HG02623 (cell line): ENCODE results near the gene HESX1.

Experiments used
- ATAC-seq: cut with Tn5 transposase; IDR thresholded peaks from one replicate; pipeline ENCODE4 v1.9.1; 2021; ENCODE audit warnings: moderate library complexity; ENCODE audit not compliant: unreplicated experiment

The HESX1 gene

DNA sequence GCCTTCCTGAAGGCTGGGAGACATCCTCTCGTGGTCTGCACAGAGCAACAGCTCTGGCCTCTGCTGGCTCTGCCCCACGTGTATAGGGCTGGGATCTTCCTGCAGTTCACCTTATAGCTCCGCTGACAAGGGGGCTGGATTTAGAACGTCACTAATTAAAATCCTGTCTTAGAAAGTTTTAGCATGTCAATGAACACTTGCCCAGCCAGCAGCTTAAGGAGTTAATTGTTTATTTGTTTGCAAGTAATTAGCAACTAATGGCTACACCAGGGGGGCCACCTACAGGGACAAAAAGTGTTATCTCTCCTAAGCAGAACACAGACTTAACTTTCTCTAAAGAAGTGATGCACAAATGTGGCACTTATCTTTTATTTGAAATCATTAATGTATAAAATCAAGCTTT is at the start of gene HESX1:
Gene HESX1 (minus strand): TSS at position 84 of the 403 bp plus-strand sequence. CDS start 60 bp downstream, at position 24.
- ATAC-seq, result no peak

DNA sequence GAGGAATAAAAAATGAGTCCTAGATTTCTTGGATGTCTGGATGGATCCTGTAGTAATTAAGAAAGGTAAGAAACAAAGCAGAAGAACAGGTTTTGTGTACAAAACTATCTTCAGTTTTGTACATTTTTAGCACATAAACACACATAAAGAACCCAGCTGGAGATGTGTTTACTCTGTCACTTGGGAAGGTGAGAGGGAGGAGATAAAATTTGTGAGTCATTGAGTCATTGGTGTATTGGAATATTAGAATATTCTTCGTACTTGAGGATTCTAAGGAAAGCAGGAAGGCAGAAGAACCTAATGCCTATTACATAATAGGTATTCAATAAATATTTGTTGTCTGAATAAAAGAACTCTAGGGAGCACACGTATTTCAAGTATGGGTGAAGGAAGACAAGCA is 45.2 kb upstream of the HESX1 start:
- ATAC-seq, result no peak

DNA sequence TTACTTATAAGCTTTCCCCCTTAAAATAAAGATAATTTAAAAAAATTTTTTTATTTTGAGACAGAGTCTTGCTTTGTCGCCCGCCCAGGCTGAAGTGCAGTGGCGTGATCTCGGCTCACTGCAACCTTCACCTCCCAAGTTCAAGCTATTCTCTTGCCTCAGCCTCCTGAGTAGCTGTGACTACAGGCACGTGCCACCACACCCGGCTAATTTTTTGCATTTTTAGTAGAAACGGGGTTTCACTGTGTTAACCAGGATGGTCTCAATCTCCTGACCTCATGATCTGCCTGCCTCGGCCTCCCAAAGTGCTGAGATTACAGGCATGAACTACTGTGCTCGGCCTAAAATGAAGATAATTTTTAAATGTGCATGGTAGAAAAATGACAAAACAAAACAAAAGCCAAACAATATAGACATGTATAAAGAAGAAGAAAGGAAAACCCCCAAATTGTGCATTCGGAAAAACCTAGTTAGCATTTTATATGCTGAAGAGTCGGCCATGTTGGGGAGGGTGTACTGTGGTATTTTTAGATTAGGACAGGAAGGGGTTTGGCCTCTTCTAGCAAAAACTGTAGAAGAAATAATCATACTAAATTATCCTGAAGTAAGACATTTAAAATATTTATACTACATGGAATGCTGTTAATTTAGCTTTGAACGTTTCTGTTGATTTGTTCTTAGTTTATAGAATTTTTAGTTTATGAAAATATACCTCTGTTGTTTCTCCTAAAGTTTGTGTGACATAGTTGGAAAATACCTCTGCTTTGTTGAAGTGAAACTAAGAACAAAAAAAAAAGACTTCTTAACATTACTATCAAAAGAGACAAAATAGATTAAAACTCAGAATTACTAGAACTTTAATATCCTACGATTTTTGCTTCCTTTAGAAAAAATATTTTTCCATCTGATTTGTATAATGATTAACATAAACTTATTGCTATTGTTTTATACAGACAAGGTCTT is 35.1 kb upstream of the HESX1 start:
- ATAC-seq, result no peak

DNA sequence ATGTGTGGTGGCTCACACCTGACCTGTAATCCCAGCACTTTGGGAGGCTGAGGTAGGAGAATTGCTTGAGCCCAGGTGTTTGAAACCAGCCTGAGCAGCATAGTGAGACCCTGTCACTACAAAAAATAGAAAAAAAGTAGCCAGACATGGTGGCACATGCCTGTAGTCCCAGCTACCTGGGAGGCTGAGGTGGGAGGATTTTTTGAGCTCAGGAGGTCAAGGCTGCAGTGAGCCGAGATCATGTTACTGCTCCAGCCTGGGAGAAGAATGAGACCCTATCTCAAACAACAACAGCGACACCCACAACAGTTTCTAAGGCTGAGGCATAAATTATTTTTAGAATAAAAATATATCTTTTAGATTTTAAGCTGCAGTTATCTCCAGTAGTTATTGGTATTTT is 34.0 kb upstream of the HESX1 start:
- ATAC-seq, result no peak

DNA sequence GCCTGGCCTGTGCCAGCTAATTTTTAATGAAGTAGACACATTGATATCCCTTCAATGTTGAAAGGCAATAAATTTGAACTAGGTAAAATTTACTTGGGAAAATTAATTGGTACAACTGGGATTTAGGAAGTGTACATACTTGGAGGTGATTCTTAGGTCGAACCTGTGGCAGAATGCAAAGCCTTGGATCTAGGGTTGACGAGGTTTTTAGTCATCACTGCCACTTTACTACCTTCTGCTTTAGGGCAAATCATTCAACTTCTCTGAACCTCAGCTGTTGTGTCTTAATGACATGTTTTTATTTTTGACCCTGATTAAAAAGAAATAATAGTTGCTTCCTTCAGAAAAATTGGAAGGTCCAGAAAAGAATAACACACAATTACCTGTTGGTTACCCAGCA is 30.2 kb upstream of the HESX1 start:
- ATAC-seq, result no peak

DNA sequence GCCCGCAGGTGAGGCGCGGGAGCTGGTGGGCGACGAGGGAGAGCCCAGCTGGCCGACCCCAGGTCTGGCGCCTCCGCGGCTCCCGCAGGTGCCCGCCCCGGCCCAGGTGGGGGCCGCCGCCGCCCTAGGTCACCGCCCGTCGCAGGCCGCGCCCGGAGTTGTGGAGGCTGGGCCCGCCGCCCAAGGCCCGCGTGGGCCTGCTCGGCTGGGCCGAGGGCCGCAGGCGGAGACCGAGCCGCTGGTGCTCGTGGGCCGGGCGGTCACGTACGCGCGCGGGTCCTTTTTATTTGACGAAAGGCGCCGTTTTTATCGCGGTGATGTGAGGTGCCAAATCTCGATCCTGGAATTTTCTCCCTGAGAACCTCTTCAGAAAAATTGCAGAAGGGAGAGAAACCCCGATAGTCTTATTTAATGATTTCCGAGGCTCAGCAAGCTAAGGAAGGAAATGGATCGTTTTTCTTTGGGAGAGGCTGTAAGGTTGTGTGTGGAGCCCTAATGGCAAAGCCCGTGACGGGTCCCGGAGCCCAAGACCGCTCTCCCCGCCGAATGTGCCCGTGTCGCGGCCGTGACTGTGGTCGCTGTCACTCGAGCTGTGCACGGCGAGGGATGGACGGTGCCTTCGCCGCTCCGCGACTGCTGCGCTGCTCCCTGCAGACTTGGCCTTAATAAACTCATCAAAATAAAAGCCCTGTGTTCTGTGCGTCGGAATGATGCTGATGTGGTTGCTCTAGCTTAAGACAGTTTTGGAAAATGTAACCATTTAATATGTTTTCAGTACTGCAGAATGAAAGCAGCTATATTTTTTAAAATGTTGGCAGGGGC is 28.4 kb upstream of the HESX1 start:
- peak; percentile 32 for ATAC-seq

DNA sequence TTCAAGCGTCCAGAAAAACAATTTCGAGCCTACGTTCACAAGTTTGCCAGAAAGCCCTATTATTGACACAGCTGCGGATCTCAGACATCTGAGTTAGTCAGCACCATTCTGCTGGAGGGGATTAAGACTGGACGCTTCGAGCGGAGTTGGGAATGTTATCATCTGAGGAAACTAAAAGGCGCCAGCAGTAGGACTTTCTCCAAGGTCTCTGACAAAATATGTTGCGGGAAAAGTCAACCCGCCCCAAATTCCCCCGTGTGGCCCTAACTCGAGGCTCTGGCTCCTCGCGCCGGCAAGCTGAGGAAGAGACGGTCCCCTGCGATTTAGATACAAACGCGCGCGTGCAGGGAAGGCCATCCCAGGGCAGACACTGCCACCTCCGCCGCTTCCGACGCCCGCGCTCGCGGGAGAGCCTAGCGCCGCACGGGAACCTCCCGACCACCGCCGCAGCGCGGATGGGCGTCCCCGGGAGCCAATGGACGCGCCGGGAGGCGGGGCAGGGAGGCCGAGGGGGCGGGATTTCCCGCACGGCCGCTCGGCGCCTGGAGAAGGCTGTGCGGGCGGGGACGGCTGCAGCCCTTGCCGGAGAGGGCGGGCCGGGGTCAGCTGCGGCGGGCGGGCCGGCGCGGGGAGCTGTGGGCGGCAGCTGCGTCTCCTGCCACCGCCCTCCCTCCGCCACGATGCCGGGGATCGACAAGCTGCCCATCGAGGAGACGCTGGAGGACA is 27.6 kb upstream of the HESX1 start, which contains the start of gene APPL1:
Gene APPL1 (plus strand): TSS at position 526 of the 726 bp plus-strand sequence. CDS start 155 bp downstream, at position 681.
- peak; percentile 91 for ATAC-seq

DNA sequence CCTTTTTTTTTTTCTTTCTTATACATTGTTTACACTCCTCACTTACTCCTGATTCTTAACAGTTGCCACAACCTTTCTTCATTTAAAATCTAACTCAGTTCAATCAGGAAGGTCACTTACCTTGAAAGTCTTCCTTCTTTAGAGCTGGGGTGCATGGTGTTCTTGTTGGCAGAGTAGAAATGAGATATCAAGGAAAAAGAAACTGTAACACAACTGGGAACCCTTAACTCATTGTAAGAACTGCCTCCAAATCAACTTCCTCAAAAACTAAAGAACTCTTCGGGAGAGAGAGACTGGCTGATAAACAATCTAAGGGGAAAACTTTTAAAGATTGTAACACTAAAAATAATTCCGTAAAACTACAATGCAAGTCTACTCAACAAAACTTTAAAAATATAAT is 26.4 kb upstream of the HESX1 start:
- no peak for ATAC-seq

DNA sequence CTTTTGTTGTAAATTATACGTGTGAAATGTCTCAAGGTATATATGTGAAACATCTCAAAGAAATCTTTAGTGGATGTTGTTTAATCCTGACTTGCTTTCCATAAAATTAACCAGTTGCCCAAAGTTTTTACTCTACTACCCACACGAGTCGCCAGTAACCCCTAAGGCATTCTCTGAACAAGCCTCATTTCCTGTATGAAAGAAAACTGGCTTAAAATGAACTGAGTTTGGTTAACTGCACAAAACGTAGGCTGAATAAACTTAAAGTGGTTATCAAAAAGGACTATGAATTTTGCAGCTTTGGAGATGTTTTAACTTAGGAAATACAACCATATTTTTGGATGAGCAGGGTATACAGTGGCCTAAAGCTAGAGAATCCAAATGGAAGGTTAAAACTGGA is 25.1 kb upstream of the HESX1 start:
- no peak for ATAC-seq

DNA sequence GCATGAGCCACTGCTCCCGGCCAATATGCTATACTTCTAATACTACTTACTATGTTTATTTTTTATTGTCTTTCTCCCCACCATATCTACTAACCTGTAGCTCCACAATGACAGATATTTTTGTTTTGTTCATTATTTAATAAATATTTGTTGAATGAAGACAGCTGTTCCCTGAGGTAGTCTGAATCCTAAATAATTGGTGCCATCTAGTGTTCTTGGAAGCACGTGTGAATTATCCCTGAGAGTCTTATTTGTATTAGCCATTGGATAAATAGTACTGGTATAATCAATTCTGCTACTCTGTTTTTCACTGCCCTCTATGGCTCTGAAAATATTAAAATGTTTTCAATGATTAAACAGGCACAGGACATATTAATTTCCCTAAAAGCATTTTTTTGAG is 22.1 kb upstream of the HESX1 start:
- no peak for ATAC-seq

DNA sequence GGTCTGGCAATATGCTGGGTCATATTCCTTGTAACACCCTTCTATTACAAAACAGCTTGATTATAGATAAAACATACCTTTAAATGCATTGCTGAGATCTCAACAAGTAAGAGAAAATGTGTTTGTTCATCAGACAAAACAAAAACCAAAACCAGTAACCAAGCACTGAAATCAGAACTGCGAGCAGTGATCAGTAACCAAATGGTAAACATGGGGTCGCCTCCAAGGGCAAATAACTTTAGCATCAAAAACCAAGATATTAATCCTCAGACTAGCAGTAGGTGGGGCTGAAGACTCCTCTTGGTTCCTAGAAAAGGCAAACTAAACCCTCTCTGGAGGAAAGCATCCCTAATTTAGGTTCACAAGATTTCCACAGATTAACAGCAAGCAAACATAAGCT is 6.6 kb upstream of the HESX1 start:
- ATAC-seq, result no peak

DNA sequence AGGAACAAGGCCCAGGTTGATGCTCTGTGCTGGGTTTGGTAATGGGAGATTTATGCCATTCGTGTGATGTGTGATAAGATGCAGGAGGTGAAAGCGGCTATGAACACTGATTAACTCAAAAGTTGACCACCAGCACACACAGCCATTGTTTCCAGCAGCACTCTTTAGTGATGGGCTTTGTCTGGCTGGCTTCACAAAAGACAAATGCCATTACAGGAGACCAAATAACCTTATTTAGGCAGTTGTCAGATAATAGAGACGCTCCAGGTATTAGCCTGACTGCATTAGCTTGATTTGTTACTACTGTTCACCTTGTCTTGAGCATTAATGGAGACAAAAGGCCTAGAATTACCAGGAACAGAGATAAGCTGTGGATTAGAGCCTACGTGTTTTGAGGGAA is 5.1 kb downstream of the HESX1 start:
- no peak for ATAC-seq

DNA sequence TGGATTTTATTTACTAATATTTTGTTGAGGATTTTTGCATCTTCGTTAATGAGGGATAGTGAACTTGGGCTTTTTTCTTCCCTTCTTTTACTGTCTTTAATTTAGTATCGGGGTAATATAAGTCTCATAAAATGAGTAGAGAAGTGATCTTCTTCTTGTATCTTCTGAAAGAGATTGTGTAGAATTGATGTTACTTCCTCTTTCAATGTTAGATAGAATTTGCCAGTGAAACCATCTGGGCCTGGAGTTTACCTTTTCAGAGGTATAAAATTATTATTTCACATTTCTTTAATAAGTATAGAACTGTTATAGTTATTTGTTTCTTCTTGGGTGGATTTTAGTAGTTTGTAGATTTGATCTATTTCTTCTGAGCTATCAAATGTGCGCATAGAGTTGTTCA is 7.8 kb downstream of the HESX1 start:
- no peak for ATAC-seq

DNA sequence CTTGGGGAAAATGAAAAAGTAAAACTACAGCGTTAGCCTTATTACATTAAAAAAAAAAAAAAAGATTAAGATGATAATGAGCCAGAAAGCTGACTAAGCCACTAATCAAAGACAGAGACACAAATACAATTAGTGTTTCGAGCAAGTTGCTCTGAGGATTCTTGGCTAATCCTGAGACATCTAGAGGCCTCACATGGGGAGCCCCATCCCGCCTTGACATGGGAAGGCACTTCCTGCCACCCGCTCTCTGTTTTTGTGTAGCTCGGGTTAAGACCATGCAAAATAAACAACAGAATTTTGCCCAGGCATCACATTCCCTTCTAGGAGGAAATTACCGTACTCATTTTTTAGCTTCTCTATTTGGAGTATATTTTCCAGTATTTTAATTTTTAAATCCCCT is 15.3 kb downstream of the HESX1 start:
- no peak for ATAC-seq

DNA sequence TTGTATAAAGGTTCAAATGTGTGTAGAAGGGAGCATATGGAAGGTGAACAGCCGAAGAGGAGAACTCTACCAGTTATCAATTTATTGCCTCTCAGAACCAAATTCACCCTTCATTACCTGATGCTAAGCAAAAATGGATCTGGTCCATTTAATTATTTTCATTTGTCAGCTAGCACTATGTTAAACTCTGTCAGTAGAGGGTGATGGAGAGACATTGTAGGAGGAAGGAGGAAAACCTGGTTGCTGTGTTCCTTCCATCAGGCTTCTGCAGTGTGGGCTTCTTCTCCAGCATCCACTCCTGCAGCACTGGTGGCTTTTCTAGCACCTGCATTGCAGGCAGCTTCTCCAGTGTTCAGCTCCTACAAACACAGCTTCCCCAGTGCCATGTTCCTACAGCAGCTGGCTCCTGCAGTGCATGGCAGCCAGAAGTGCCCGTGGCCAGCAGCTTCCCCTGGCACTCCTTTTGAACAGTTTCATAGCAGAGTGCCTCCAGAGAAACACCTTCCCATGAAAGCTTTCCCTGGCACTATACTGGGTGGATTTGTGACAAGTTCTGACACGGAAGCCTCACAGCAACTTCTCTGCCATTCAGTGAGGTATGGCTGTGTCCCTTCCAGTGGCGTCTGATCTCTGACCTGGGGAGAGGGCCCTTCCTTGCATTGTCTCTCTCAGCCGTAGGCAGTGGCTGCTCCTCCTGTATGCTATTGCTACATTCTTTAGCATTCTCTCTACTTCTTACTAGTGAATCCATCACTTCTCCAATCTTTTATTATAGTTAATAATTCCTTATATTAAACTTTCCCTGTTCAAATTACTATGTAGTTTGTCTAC is 20.0 kb downstream of the HESX1 start:
- no peak for ATAC-seq

DNA sequence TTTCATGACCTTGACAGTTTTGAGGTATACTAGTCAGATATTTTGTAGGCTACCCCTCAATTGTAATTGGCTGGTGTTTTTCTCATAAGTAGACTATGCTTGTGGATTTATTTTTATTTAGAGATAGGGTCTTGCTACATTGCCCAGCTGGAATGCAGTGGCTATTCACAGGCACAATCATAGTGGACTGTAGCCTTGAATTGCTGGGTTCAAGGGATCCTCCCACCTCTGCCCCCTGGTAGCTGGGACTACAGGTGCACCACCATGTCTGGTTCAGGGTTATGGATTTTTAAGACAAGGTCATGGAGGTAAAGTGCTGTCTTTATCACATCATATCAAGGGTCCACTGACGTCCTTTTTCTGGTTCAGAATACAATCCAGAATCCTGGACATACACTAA is 23.7 kb downstream of the HESX1 start:
- ATAC-seq, result no peak

DNA sequence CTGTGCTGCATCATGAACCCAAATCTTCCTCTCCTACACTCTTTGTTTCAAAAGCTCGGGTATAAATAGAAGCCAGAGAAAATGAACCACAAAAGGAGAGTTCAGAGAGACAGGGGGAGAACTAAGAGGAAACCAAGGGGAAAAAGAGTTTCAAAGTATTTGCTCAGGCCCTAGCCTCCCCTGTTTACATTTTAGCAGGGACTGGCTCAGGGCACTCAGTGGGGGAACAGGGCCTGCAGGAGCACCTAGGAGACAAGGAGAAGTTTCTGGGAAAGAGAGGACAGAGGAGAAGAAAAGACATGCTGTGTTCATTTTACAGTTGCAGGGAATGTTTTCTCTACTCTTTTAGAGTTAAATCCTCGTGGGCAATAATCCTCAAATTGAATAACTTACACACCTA is 26.1 kb downstream of the HESX1 start:
- ATAC-seq, result no peak

DNA sequence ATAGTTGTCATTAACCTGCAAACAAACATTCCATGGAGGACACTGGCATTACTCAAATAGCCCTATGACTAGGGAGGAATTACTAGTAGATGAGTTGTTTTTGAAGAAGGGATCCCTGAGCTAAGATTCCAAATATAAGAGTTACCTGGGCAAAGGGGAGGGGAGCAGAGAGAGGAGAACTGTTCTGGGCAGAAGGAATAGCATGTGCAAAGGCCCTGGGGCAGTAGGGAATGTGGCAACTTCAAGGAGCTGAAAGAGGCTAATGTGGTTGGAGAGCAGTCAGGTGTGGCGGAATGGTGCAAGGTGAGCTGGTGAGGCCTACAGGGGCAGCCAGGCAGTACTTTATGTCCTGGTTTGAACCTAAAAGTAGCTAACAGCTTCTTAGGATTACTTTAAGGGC is 28.8 kb downstream of the HESX1 start:
- ATAC-seq, result no peak

DNA sequence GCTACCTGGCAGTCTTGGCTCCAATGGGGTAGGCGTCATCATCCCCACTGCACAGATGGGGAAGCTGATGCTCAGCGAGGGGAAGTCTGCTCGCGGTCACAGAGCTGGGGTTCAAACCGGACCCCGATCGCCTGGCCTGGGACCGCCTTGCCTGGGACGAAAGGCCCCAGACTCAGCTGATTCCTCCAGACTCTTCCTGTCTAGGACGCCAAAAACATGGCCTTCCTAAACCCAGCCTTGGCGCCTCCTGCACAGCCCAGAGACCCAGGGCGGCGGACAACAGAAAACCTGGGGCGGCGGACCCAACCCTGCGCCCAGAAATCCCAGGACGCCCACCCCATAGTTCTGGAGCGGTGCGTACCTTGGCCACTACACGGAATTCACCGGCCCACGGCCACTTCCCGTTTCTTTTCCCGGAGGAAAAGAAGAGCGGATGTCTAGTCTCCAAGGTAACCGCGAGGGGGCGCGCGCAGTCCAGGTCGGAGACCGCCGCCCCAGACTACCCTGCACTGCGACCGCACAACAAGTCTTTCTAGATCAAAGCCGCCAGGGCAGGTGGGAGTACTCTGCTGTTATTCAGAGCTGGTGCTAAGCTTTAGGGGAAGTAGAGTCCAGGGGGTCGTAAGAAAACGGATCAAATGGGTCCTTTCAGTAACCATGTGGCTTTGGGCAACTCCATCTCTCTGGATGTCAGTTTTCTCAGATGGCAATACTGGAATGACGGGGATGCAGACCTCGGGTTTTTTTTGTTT is 29.7 kb downstream of the HESX1 start:
- no peak for ATAC-seq

DNA sequence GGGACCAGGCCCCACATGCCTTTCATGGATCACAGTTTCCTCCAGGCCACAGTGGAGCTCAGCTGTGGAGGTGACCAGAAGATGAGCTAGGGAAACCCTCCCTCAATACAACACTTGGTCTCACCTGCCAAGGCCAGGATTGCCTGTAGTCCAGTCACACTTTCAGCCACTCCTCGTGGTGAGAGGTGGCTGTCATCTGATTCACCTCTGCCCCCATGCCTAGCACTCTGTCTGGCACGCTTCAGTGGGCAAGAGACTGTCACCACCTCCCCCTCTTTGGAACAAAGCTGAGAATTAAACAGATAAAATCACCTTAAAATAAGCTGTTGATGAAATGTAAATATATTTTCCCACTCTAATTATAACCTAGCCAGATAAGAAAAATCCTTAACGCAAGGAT is 30.7 kb downstream of the HESX1 start:
- ATAC-seq, result no peak
